ENCODE results near the gene PLPP1. TPM values are rescaled to one million over a fixed set of nuclear protein-coding genes. Genes with fewer than 3 reads are reported as not detected.

PLPP1 gene
- polyA plus RNA-seq, 1 donor from 2014 or later, result 9.5 TPM

- peaks cover 32% of the 10 kb centered on the region for H3K36me3 Mint-ChIP-seq
- H3K27ac Mint-ChIP-seq, result no peak overlapping the region
- H3K4me3 Mint-ChIP-seq, result no peak overlapping the region
- H3K4me1 Mint-ChIP-seq, result peaks cover 0 to 5% (median 1%) of the 10 kb centered on the region in 3 donors
- H3K27me3 Mint-ChIP-seq, result no peaks in the 10 kb centered on the region
- peaks cover 12 to 37% (median 17%) of the 10 kb centered on the region in 3 donors for H3K9me3 Mint-ChIP-seq
Measured at GRCh38 chr5:55432549-55432948, 102.2 kb downstream of the PLPP1 start.

- H3K36me3 Mint-ChIP-seq, result peaks cover 28% of the 10 kb centered on the region
- no peak overlapping the region for H3K27ac Mint-ChIP-seq
Measured at GRCh38 chr5:55429613-55430253, 105.0 kb downstream of the PLPP1 start.

GRCh38 chr5:55429221-55429612 is 105.5 kb downstream of the PLPP1 start:
- H3K27ac Mint-ChIP-seq, result no peak overlapping the region
- no peak overlapping the region for H3K4me3 Mint-ChIP-seq
- H3K9me3 Mint-ChIP-seq, result peaks cover 12 to 21% (median 13%) of the 10 kb centered on the region in 3 donors
- no peaks in the 10 kb centered on the region for H3K27me3 Mint-ChIP-seq
- H3K4me1 Mint-ChIP-seq, result peaks cover 0 to 5% (median 1%) of the 10 kb centered on the region in 3 donors
- H3K36me3 Mint-ChIP-seq, result peaks cover 31% of the 10 kb centered on the region

More at GRCh38 chr5:55429613-55430253, 105.0 kb downstream of the PLPP1 start:
- peaks cover 12 to 26% (median 13%) of the 10 kb centered on the region in 3 donors for H3K9me3 Mint-ChIP-seq
- H3K4me1 Mint-ChIP-seq, result peaks cover 0 to 5% (median 1%) of the 10 kb centered on the region in 3 donors
- H3K27me3 Mint-ChIP-seq, result no peaks in the 10 kb centered on the region
- no peak overlapping the region for H3K4me3 Mint-ChIP-seq

DNA sequence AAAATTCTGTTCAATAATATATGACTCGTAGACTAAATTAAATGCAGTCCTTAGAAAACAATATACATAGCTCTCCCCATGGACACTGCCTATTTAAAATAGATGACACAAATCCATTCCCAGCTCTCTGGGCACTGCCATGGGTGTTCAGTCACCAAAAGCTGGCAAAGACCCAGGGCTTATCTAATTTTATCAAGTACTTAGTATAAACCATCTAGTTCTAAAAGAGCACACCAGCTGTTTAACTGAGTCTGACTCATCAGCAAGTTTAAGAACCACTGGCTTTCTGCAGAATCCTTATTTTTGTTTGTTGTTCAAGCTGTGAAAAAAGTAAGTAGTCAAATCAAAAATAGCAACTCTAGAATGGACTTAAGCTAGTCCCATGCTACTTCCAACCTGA is 107.6 kb downstream of the PLPP1 start:
- H3K36me3 Mint-ChIP-seq, result peaks cover 34% of the 10 kb centered on the region
- H3K27ac Mint-ChIP-seq, result no peak overlapping the region

DNA sequence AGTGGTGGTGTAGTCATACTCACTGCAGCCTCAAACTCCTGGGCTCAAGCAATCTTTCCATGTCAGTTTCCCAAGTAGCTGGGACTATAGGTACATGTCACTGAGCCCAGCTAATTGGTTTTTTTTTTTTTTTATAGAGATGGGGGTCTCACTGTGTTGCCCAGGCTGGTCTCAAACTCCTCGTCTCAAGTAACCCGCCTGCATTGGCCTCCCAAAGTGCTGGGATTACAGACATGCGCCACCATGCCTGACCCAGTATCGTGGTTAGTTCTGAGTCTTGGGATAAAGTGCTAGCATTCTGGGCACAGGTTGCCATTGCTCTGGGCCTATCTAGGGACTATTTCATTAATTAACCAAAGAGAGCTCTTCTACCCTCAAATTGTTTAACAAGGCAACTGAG is 108.3 kb downstream of the PLPP1 start:
- Mint-ChIP-seq H3K27ac (no peak overlapping the region), H3K27me3 (no peaks in the 10 kb centered on the region), H3K9me3 (peaks cover 4 to 8% (median 5%) of the 10 kb centered on the region in 3 donors), H3K4me3 (no peak overlapping the region), H3K36me3 (peaks cover 31% of the 10 kb centered on the region), H3K4me1 (no peaks in the 10 kb centered on the region)

More for the DNA sequence above, 107.6 kb downstream of the PLPP1 start:
- no peaks in the 10 kb centered on the region for H3K27me3 Mint-ChIP-seq
- H3K4me1 Mint-ChIP-seq, result peaks cover 0 to 1% (median 0%) of the 10 kb centered on the region in 3 donors
- no peak overlapping the region for H3K4me3 Mint-ChIP-seq
- H3K9me3 Mint-ChIP-seq, result peaks cover 7 to 11% (median 9%) of the 10 kb centered on the region in 3 donors

GRCh38 chr5:55421074-55421529 is 113.7 kb downstream of the PLPP1 start:
- peak overlapping the region in 1 of 3 donors; percentile 88 for H3K27ac Mint-ChIP-seq
- H3K27me3 Mint-ChIP-seq, result no peaks in the 10 kb centered on the region
- peaks cover 18% of the 10 kb centered on the region for H3K36me3 Mint-ChIP-seq
- peaks cover 4 to 11% (median 6%) of the 10 kb centered on the region in 3 donors for H3K4me1 Mint-ChIP-seq
- H3K9me3 Mint-ChIP-seq, result no peaks in the 10 kb centered on the region
- peak overlapping the region in 1 of 4 donors; percentile 24 for H3K4me3 Mint-ChIP-seq

DNA sequence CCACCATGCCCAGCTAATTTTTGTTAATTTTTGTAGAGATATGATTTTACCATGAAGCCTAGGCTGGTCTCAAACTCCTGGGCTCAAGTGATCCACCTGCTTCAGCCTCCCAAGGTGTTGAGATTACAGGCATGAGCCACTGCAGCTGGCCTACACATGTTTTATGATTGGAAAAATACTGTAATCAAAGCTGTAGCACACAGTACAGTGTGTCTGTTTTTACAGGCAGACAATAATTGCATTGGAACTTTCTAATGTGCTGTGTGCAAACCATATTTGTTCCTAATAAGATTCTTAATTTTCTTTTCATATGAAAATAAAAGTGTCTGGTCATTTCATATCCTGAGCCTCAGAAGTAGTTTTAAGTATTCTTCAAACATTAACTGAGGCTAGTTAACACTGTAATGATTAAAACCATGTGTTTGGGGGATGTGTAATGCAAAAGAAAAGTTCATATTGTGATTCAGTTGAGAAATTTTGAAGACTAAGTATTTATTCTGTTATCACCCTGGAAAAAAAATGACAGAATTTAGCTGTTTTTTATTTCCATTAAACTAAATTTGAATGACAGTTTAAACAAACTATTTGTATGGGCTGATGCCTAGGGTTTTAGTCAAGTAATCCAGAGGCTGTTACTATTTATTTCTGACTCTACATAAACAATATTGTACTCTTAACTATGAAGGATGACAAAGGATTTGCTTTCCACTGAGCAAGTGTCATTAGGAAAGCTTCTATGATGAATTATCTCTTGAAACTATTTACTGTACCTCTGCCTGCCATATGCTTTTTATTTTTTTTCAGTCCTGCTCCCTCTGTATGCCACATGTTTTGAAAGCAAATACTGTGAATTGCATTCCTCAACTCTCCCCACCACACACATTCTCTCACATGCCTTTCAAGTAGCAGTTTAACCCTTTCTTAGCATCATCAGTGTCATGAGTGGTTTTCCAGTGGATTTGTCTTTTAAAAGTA is 115.5 kb downstream of the PLPP1 start:
- Mint-ChIP-seq H3K36me3 (peaks cover 15% of the 10 kb centered on the region), H3K4me3 (no peak overlapping the region), H3K9me3 (no peaks in the 10 kb centered on the region), H3K4me1 (peaks cover 4 to 11% (median 8%) of the 10 kb centered on the region in 3 donors), H3K27ac (peak overlapping the region in 2 of 3 donors; percentile 22 to 39), H3K27me3 (no peaks in the 10 kb centered on the region)

GRCh38 chr5:55416306-55416705 is 118.5 kb downstream of the PLPP1 start:
- Mint-ChIP-seq H3K36me3 (peaks cover 11% of the 10 kb centered on the region), H3K4me1 (peaks cover 4 to 11% (median 10%) of the 10 kb centered on the region in 3 donors), H3K27me3 (no peaks in the 10 kb centered on the region), H3K27ac (no peak overlapping the region), H3K4me3 (no peak overlapping the region), H3K9me3 (no peaks in the 10 kb centered on the region)

DNA sequence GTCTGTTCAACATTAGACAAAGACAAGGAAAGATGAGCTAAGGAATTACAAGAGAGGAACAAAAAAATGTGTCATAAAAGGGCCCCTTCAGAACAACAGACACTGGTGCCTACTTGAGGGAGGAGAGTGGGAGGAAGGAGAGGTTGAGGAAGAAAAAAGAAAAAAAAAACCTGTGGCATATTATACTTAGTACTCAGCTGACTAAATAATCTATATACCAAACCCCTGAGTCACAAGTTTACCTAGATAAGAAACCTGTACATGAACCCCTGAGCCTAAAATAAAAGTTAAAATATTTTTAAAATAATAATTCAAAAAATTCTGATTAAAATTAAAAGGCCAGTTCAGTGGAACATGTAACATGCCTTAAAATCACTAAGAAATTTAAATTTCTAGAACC is 119.7 kb downstream of the PLPP1 start:
- no peaks in the 10 kb centered on the region for H3K27me3 Mint-ChIP-seq
- no peak overlapping the region for H3K4me3 Mint-ChIP-seq
- no peak overlapping the region for H3K27ac Mint-ChIP-seq
- peaks cover 0 to 3% (median 3%) of the 10 kb centered on the region in 3 donors for H3K4me1 Mint-ChIP-seq
- no peaks in the 10 kb centered on the region for H3K9me3 Mint-ChIP-seq
- H3K36me3 Mint-ChIP-seq, result peaks cover 12% of the 10 kb centered on the region

DNA sequence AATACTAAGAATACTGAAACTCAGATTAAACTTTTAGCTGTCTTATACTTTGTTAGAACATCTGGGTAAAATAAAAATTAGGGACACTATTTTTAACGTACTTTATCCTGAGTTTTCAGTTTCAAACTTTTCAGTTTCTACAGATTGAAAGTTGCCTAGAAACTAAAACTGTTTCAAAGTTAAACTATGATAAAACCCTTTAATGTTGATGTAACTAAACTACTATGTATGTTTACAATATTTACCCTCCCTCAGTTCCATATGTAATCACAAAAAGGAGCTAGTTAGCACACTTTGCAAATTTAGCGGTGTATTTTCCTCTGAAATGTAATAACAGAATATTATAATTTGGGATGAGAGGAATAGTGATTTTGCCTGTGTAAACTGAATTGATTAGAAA is 121.1 kb downstream of the PLPP1 start:
- peaks cover 12% of the 10 kb centered on the region for H3K36me3 Mint-ChIP-seq
- H3K27ac Mint-ChIP-seq, result no peak overlapping the region

DNA sequence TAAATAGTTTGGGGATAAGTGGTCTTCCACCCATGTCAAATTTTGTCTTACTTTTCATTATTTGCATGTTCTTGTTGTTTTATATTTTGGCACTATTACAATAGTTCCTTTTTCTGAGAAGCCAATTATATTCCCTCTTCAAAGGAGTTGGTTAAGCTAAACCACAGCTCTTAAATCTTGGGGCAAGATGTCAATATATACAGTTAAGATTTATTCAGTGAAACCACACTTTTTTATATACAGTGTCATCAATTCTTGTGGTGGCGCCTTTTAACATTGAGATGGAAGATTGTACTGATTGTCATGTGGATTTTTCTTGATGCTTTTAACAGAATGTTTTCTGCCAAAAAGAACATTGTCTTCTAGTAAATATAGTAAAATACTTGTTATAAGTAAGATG is 122.9 kb downstream of the PLPP1 start:
- peaks cover 6% of the 10 kb centered on the region for H3K36me3 Mint-ChIP-seq
- H3K9me3 Mint-ChIP-seq, result no peaks in the 10 kb centered on the region
- H3K27me3 Mint-ChIP-seq, result no peaks in the 10 kb centered on the region
- no peak overlapping the region for H3K27ac Mint-ChIP-seq
- no peak overlapping the region for H3K4me3 Mint-ChIP-seq
- H3K4me1 Mint-ChIP-seq, result peaks cover 0 to 3% (median 0%) of the 10 kb centered on the region in 3 donors

More for the DNA sequence above, 121.1 kb downstream of the PLPP1 start:
- H3K4me1 Mint-ChIP-seq, result peaks cover 0 to 3% (median 0%) of the 10 kb centered on the region in 3 donors
- H3K4me3 Mint-ChIP-seq, result no peak overlapping the region
- H3K27me3 Mint-ChIP-seq, result no peaks in the 10 kb centered on the region
- no peaks in the 10 kb centered on the region for H3K9me3 Mint-ChIP-seq

- no peak overlapping the region for H3K4me3 Mint-ChIP-seq
- no peaks in the 10 kb centered on the region for H3K27me3 Mint-ChIP-seq
- peaks cover 6% of the 10 kb centered on the region for H3K36me3 Mint-ChIP-seq
- peaks cover 0 to 3% (median 0%) of the 10 kb centered on the region in 3 donors for H3K4me1 Mint-ChIP-seq
- H3K27ac Mint-ChIP-seq, result peak overlapping the region in 1 of 3 donors; percentile 39
- no peaks in the 10 kb centered on the region for H3K9me3 Mint-ChIP-seq
Measured at GRCh38 chr5:55410845-55411244, 123.9 kb downstream of the PLPP1 start.

DNA sequence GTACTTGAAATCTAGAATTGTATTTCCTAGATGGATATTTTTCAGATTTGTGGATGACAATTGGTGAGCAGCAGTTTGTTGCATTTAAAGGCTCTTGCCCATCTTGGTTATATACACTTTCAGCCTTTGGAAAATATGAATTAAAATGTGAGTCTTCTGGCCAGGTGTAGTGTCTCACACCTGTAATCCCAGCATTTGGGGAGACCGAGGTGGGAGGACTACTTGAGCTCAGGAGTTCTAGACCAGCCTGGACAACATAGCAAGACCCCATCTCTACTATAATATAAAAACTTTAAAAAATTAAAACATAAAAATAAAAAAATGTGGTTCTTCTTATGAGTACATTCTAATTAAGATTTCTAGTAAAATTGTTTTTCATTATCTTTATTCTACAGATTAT is 125.0 kb downstream of the PLPP1 start:
- no peak overlapping the region for H3K4me3 Mint-ChIP-seq
- peaks cover 0 to 2% (median 0%) of the 10 kb centered on the region in 3 donors for H3K4me1 Mint-ChIP-seq
- no peaks in the 10 kb centered on the region for H3K9me3 Mint-ChIP-seq
- H3K27me3 Mint-ChIP-seq, result no peaks in the 10 kb centered on the region
- peaks cover 6% of the 10 kb centered on the region for H3K36me3 Mint-ChIP-seq
- H3K27ac Mint-ChIP-seq, result no peak overlapping the region

GRCh38 chr5:55407984-55408383 is 126.8 kb downstream of the PLPP1 start:
- Mint-ChIP-seq H3K27me3 (no peaks in the 10 kb centered on the region), H3K9me3 (no peaks in the 10 kb centered on the region), H3K4me3 (no peak overlapping the region), H3K27ac (peak overlapping the region in 1 of 3 donors; percentile 82), H3K4me1 (peaks cover 0 to 2% (median 0%) of the 10 kb centered on the region in 3 donors), H3K36me3 (peaks cover 7% of the 10 kb centered on the region)
